Smooth muscle cell (in vitro differentiated cells): ENCODE measurements around the gene DLL4. TPM values are rescaled to one million over a fixed set of nuclear protein-coding genes. Genes with fewer than 3 reads are reported as not detected.

Experiments used
- DNase-seq: peaks from one replicate; lab custom pipeline; 2025; ENCODE audit not compliant: unreplicated experiment; lab: John Stamatoyannopoulos, UW
- H2AFZ ChIP-seq: fragments of 200-600 bp; sonication (generic); 2 replicates; pipeline ENCODE4 v1.6.0; 2016; ENCODE audit warnings: antibody characterized with exemption, low read depth, mild to moderate bottlenecking
- H3F3A ChIP-seq: fragments of 200-600 bp; sonication (generic); 2 replicates; pipeline ENCODE4 v1.6.0; 2017; ENCODE audit warnings: antibody characterized with exemption, low read depth
- H3K27ac ChIP-seq: fragments of 200-600 bp; sonication (generic); 2 replicates; pipeline ENCODE4 v1.5.1; 2016; ENCODE audit warnings: low read depth, mild to moderate bottlenecking
- H3K27me3 ChIP-seq: fragments of 200-600 bp; sonication (generic); 2 replicates; pipeline ENCODE4 v1.6.1; 2016; ENCODE audit warnings: low read depth, mild to moderate bottlenecking
- H3K36me3 ChIP-seq: fragments of 200-600 bp; sonication (generic); 2 replicates; pipeline ENCODE4 v1.5.1; 2016; ENCODE audit warnings: low read depth
- H3K4me1 ChIP-seq: fragments of 200-600 bp; sonication (generic); 2 replicates; pipeline ENCODE4 v1.5.1; 2016; ENCODE audit warnings: low read depth
- H3K4me2 ChIP-seq: fragments of 200-600 bp; sonication (generic); 2 replicates; pipeline ENCODE4 v1.6.0; 2016; ENCODE audit warnings: mild to moderate bottlenecking
- H3K4me3 ChIP-seq: fragments of 200-600 bp; sonication (generic); 2 replicates; pipeline ENCODE4 v1.5.1; 2016; ENCODE audit warnings: mild to moderate bottlenecking
- H3K79me2 ChIP-seq: fragments of 200-600 bp; sonication (generic); 2 replicates; pipeline ENCODE4 v1.6.0; 2016; ENCODE audit warnings: low read depth, mild to moderate bottlenecking
- H3K9ac ChIP-seq: fragments of 200-600 bp; sonication (generic); 2 replicates; pipeline ENCODE4 v1.6.0; 2016; ENCODE audit warnings: low read depth
- H3K9me3 ChIP-seq: fragments of 200-600 bp; sonication (generic); replicated peaks from 2 replicates; pipeline ENCODE4 v1.5.1; 2016; ENCODE audit warnings: low read depth
- H4K20me1 ChIP-seq: fragments of 200-600 bp; sonication (generic); 2 replicates; pipeline ENCODE4 v1.6.0; 2016; ENCODE audit warnings: low read depth
- CTCF ChIP-seq: fragments of 200-600 bp; sonication (generic); IDR thresholded peaks from 2 replicates; pipeline ENCODE4 v1.5.1; 2017; ENCODE audit warnings: borderline replicate concordance, mild to moderate bottlenecking, antibody characterized with exemption; ENCODE audit not compliant: insufficient read depth, poor library complexity, severe bottlenecking
- WGBS: methylation state at CpG from one replicate; pipeline ENCODE4 v1.1.7; 2016; ENCODE audit warnings: low lambda C conversion rate; 5-methylcytosine and 5-hydroxymethylcytosine counted together
- polyA plus RNA-seq: library from polyadenylated mRNA; unstranded; fragments of >200 nt; fragmentation: Nextera tagmentation; extraction: Ambion mirVana; gene quantifications from 2 replicates; pipeline ENCODE4 v1.2.1, GENCODE V29; 2016
- total RNA-seq: library from RNA; depleted of rRNA; stranded (reverse); fragments of >200 nt; gene quantifications from 2 replicates; pipeline ENCODE4 v1.2.3, GENCODE V29; 2014

The DLL4 gene
- total and polyA plus RNA-seq, 2 experiments from 2014 or later: not detected

DNA sequence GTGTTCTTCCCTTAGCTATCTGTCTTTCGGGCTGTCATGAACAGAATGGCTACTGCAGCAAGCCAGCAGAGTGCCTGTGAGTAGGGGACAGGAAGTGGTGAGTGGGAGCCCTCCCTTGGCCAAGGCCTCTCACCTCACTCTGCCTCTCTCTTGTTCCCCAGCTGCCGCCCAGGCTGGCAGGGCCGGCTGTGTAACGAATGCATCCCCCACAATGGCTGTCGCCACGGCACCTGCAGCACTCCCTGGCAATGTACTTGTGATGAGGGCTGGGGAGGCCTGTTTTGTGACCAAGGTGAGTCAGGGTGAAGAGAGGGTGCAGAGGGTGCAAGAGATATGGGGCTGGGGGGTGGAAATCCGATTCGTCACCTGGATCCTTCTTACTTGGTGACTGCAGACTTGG, 3.0 kb downstream of the DLL4 start:
- DNase-seq: no peak
- no peak overlapping the region for H3K4me2 ChIP-seq

GRCh38 chr15:40932649-40933516, 3.7 kb downstream of the DLL4 start:
- Histone ChIP-seq H3K36me3 (no peaks in the 10 kb centered on the region), H3K4me2 (no peak overlapping the region), H3F3A (no peaks in the 10 kb centered on the region), H3K27ac (no peak overlapping the region), H3K4me1 (peaks cover 31% of the 10 kb centered on the region), H4K20me1 (peaks cover 8% of the 10 kb centered on the region), H3K4me3 (no peak overlapping the region), H2AFZ (no peak overlapping the region), H3K27me3 (peaks cover 65% of the 10 kb centered on the region), H3K9me3 (no peaks in the 10 kb centered on the region), H3K9ac (no peak overlapping the region), H3K79me2 (no peaks in the 10 kb centered on the region)
- DNase-seq: no peak
- no peak for TF ChIP-seq CTCF
- WGBS: 85% methylated on average over 11 of the region's 11 CpGs

More for the DNA sequence above, 3.0 kb downstream of the DLL4 start:
- Histone ChIP-seq H3K27ac (no peak overlapping the region), H3K9me3 (no peaks in the 10 kb centered on the region), H3K4me3 (no peak overlapping the region), H3K4me1 (peaks cover 37% of the 10 kb centered on the region), H4K20me1 (peaks cover 8% of the 10 kb centered on the region), H3K9ac (no peak overlapping the region), H3K36me3 (no peaks in the 10 kb centered on the region), H3K27me3 (peaks cover 72% of the 10 kb centered on the region), H2AFZ (no peak overlapping the region), H3F3A (no peaks in the 10 kb centered on the region), H3K79me2 (no peaks in the 10 kb centered on the region)
- WGBS: 75% methylated on average over 8 of the region's 8 CpGs
- TF ChIP-seq CTCF: no peak

GRCh38 chr15:40933517-40933902, 4.4 kb downstream of the DLL4 start:
- Histone ChIP-seq H3K4me3 (no peak overlapping the region), H3K36me3 (no peaks in the 10 kb centered on the region), H4K20me1 (peaks cover 8% of the 10 kb centered on the region), H2AFZ (no peak overlapping the region), H3K27ac (no peak overlapping the region), H3K4me2 (no peak overlapping the region), H3K4me1 (peaks cover 25% of the 10 kb centered on the region), H3F3A (no peaks in the 10 kb centered on the region), H3K27me3 (peaks cover 59% of the 10 kb centered on the region), H3K79me2 (no peaks in the 10 kb centered on the region), H3K9me3 (no peaks in the 10 kb centered on the region), H3K9ac (no peak overlapping the region)
- TF ChIP-seq CTCF: no peak
- 80% methylated on average over 3 of the region's 3 CpGs for WGBS
- DNase-seq: no peak

GRCh38 chr15:40934457-40934856, 5.3 kb downstream of the DLL4 start:
- no peak overlapping the region for H3K9ac ChIP-seq
- H3F3A ChIP-seq: no peaks in the 10 kb centered on the region
- 84% methylated on average over 6 of the region's 6 CpGs for WGBS
- TF ChIP-seq CTCF: no peak
- no peak overlapping the region for H2AFZ ChIP-seq
- H3K79me2 ChIP-seq: no peaks in the 10 kb centered on the region
- no peak overlapping the region for H3K4me3 ChIP-seq
- peaks cover 16% of the 10 kb centered on the region for H3K4me1 ChIP-seq
- no peak overlapping the region for H3K27ac ChIP-seq
- peaks cover 8% of the 10 kb centered on the region for H4K20me1 ChIP-seq
- no peak for DNase-seq
- no peaks in the 10 kb centered on the region for H3K9me3 ChIP-seq
- H3K36me3 ChIP-seq: no peaks in the 10 kb centered on the region
- peaks cover 49% of the 10 kb centered on the region for H3K27me3 ChIP-seq
- H3K4me2 ChIP-seq: no peak overlapping the region
